ENCODE data around the gene JAK3.

JAK3 gene

DNA sequence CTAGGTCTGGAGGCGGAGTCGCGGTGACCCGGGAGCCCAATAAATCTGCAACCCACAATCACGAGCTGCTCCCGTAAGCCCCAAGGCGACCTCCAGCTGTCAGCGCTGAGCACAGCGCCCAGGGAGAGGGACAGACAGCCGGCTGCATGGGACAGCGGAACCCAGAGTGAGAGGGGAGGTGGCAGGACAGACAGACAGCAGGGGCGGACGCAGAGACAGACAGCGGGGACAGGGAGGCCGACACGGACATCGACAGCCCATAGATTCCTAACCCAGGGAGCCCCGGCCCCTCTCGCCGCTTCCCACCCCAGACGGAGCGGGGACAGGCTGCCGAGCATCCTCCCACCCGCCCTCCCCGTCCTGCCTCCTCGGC, 24.1 kb upstream of the JAK3 start, which contains the start of gene SLC5A5:
TSS of gene SLC5A5 (plus strand) at position 68 of the 373 bp plus-strand sequence. CDS start 375 bp downstream, outside the sequence.
- Histone ChIP-seq H4K20me1 (ENCODE audit: insufficient read depth, low read length) (no peaks in the 10 kb centered on the region), H3K4me1 (ENCODE audit: low read length) (no peaks in the 10 kb centered on the region), H3K27me3 (ENCODE audit: low read depth, low read length) (no peaks in the 10 kb centered on the region; the same call in 1 of the 2 replicates), H3K4me3 (ENCODE audit: low read length) (no peak within 1 kb of the TSS), H3K36me3 (replicated peaks; ENCODE audit: low read depth, low read length) (no peaks in the 10 kb centered on the region), H2AFZ (ENCODE audit: low read depth, low read length) (no peak within 1 kb of the TSS), H3K9ac (ENCODE audit: low read length) (no peak within 1 kb of the TSS), H3K4me2 (ENCODE audit: low read length) (no peak within 1 kb of the TSS), H3K9me3 (ENCODE audit: insufficient read depth, low read length) (no peaks in the 10 kb centered on the region), H3K79me2 (ENCODE audit: low read length) (no peaks in the 10 kb centered on the region), H3K27ac (ENCODE audit: low read length) (no peak within 1 kb of the TSS)
- TF ChIP-seq EZH2phosphoT487 (IDR thresholded peaks at IDR 0.05; ENCODE audit: low read depth), result no peak
- TF ChIP-seq, protein P1, sequence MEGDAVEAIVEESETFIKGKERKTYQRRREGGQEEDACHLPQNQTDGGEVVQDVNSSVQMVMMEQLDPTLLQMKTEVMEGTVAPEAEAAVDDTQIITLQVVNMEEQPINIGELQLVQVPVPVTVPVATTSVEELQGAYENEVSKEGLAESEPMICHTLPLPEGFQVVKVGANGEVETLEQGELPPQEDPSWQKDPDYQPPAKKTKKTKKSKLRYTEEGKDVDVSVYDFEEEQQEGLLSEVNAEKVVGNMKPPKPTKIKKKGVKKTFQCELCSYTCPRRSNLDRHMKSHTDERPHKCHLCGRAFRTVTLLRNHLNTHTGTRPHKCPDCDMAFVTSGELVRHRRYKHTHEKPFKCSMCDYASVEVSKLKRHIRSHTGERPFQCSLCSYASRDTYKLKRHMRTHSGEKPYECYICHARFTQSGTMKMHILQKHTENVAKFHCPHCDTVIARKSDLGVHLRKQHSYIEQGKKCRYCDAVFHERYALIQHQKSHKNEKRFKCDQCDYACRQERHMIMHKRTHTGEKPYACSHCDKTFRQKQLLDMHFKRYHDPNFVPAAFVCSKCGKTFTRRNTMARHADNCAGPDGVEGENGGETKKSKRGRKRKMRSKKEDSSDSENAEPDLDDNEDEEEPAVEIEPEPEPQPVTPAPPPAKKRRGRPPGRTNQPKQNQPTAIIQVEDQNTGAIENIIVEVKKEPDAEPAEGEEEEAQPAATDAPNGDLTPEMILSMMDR (IDR thresholded peaks at IDR 0.05; ENCODE audit: low read depth, low read length), result no peak

DNA sequence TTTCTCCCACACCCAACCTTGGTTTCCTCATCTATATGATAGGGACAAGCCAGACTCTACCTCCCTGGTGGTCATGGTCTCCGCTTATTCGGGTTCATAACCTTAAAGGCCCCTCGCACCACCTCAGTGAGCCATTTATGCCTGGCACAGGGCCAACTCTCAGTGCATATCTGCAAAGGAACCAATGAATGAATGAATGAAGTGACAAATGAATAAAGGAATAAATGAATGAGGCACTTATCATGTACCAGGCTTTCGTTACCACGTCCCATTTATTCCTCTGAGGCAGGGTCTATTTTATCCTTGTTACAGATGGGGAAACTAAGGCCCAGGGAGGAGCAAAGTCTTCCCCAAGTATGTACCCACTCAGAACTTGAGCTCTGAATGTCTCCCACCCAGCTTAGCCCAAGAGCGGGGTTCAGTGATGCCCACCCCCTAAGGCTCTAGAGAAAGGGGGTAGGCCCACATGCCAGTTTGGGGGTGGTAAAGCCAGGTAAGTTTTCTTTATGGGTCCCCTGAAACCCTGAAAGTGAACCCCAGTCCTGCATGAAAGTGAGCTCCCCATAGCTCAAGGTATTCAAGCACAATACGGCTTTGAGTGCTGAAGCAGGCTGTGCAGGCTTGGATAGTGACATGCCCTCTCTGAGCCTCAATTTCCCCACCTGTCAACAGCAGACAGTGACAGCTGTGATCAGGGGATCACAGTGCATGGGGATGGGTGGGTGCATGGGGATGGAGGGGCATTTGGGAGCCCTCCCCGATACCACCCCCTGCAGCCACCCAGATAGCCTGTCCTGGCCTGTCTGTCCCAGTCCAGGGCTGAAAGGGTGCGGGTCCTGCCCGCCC, 23.5 kb upstream of the JAK3 start:
- Histone ChIP-seq H3K4me1 (ENCODE audit: low read length) (no peaks in the 10 kb centered on the region), H3K36me3 (replicated peaks; ENCODE audit: low read depth, low read length) (no peaks in the 10 kb centered on the region), H3K4me3 (ENCODE audit: low read length) (no peak overlapping the region), H3K79me2 (ENCODE audit: low read length) (no peaks in the 10 kb centered on the region), H3K27me3 (ENCODE audit: low read depth, low read length) (no peaks in the 10 kb centered on the region; the same call in 1 of the 2 replicates), H3K9me3 (ENCODE audit: insufficient read depth, low read length) (no peaks in the 10 kb centered on the region), H3K27ac (ENCODE audit: low read length) (no peak overlapping the region), H3K4me2 (ENCODE audit: low read length) (no peak overlapping the region), H2AFZ (ENCODE audit: low read depth, low read length) (no peak overlapping the region), H3K9ac (ENCODE audit: low read length) (no peak overlapping the region), H4K20me1 (ENCODE audit: insufficient read depth, low read length) (no peaks in the 10 kb centered on the region)
- no peak for TF ChIP-seq EZH2phosphoT487 (IDR thresholded peaks at IDR 0.05; ENCODE audit: low read depth)
- TF ChIP-seq, protein P1 (IDR thresholded peaks at IDR 0.05; ENCODE audit: low read depth, low read length), result no peak

DNA sequence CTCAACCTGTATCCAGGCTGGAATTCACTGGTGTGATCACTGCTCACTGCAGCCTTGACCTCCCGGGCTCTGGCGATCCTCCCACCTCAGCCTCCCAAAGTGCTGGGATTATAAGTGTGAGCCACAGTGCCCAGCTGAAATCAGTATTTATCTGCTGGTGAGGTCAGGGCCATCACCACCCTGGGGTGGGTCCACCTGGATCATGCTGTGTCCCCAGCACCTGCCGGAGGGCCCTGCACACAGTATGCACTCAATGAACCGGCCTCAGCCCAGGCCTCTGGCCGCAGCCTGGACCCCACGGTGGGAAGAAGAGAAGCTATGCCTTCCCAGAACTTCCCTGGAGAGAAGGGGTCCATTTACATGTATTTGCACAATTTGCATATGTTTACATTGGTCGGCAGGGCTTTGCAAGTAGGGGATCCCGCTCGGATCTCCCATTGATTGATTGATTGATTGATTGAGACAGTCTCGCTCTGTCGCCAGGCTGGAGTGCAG, 21.4 kb upstream of the JAK3 start:
- Histone ChIP-seq H3K27ac (ENCODE audit: low read length) (no peak overlapping the region), H3K4me1 (ENCODE audit: low read length) (no peaks in the 10 kb centered on the region), H2AFZ (ENCODE audit: low read depth, low read length) (no peak overlapping the region), H3K79me2 (ENCODE audit: low read length) (no peaks in the 10 kb centered on the region), H3K4me2 (ENCODE audit: low read length) (no peak overlapping the region), H3K27me3 (ENCODE audit: low read depth, low read length) (no peaks in the 10 kb centered on the region; the same call in 1 of the 2 replicates), H4K20me1 (ENCODE audit: insufficient read depth, low read length) (peaks cover 19% of the 10 kb centered on the region), H3K36me3 (replicated peaks; ENCODE audit: low read depth, low read length) (peaks cover 9% of the 10 kb centered on the region), H3K4me3 (ENCODE audit: low read length) (no peak overlapping the region), H3K9me3 (ENCODE audit: insufficient read depth, low read length) (no peaks in the 10 kb centered on the region), H3K9ac (ENCODE audit: low read length) (no peak overlapping the region)
- no peak for TF ChIP-seq EZH2phosphoT487 (IDR thresholded peaks at IDR 0.05; ENCODE audit: low read depth)
- TF ChIP-seq, protein P1 (IDR thresholded peaks at IDR 0.05; ENCODE audit: low read depth, low read length), result no peak

DNA sequence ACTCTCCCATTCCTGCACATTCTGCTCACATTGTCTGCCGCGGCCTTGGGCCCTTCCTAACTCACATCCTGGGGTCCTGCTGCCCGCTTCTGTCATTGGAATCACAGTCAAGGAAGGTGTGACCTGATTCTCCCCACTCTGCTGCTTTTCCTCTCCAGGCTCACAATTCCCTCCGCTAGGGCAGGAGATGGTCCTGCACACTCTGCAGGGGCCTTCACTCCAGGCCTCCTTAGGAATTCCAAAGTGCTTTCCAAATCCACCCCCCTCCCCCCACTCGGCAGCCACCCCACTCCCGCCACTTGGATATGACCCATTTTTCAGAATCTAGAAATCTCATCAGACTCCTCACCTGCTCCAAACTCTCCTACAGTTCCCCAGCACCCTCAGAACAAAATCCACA, 20.9 kb upstream of the JAK3 start:
- H2AFZ ChIP-seq (ENCODE audit: low read depth, low read length), result no peak overlapping the region
- H3K4me2 ChIP-seq (ENCODE audit: low read length), result no peak overlapping the region
- no peak overlapping the region for H3K27ac ChIP-seq (ENCODE audit: low read length)
- TF ChIP-seq, protein P1 (IDR thresholded peaks at IDR 0.05; ENCODE audit: low read depth, low read length), result no peak
- no peak for TF ChIP-seq EZH2phosphoT487 (IDR thresholded peaks at IDR 0.05; ENCODE audit: low read depth)
- H3K36me3 ChIP-seq (replicated peaks; ENCODE audit: low read depth, low read length), result peaks cover 14% of the 10 kb centered on the region
- no peak overlapping the region for H3K9ac ChIP-seq (ENCODE audit: low read length)
- H3K79me2 ChIP-seq (ENCODE audit: low read length), result no peaks in the 10 kb centered on the region
- peaks cover 24% of the 10 kb centered on the region for H4K20me1 ChIP-seq (ENCODE audit: insufficient read depth, low read length)
- no peaks in the 10 kb centered on the region for H3K9me3 ChIP-seq (ENCODE audit: insufficient read depth, low read length)
- no peaks in the 10 kb centered on the region for H3K4me1 ChIP-seq (ENCODE audit: low read length)
- H3K4me3 ChIP-seq (ENCODE audit: low read length), result no peak overlapping the region
- no peaks in the 10 kb centered on the region; the same call in 1 of the 2 replicates for H3K27me3 ChIP-seq (ENCODE audit: low read depth, low read length)

All from OCI-LY3 (cell line).